GM18498 (cell line): Measurements from ENCODE around the gene CLPSL2.

Experiments
- ATAC-seq: cut with Tn5 transposase; IDR thresholded peaks from one replicate; pipeline ENCODE4 v1.9.1; 2021; ENCODE audit warnings: mild to moderate bottlenecking, moderate library complexity; ENCODE audit not compliant: unreplicated experiment

CLPSL2 gene

DNA sequence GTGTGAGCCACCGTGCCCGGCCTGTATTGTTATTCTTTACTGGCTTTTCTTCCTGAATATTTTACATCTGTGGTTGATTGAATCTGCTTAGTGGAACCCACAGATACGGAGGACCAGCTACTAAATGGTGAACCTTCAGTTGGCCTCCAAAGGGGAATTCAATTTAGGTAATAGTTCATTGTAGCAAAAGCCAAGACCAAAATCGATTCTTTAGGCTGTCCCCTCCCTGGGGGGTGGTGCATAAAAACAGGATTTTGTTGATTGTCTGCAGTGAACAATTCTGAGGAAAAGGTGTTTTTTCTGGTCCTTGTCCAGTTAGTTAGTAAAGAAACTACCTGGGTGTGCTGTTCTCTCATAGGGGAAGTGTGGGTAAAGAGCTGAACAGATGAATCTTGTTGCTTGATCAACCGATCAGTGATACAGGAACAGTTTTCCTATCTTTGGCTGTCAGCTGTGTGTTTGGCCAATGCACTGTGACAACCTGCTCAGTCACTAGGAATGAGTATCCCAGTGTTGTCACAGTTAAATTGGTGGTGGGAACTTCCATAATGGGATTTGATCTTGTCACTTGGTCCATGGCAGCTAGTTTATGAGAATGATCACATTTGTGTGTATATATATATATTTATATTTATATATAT, 48.3 kb downstream of the CLPSL2 start:
- ATAC-seq = no peak
